GM12874 (cell line): Measurements from ENCODE around the gene TMEM63B.

Experiments used
- TF ChIP-seq, protein P1 (sequence below): IDR thresholded peaks from 2 replicates; pipeline ENCODE4 v1.5.1; 2011; ENCODE audit warnings: low read depth, mild to moderate bottlenecking, control low read depth, low read length, moderate library complexity; ENCODE audit not compliant: insufficient read depth

The TMEM63B gene

DNA sequence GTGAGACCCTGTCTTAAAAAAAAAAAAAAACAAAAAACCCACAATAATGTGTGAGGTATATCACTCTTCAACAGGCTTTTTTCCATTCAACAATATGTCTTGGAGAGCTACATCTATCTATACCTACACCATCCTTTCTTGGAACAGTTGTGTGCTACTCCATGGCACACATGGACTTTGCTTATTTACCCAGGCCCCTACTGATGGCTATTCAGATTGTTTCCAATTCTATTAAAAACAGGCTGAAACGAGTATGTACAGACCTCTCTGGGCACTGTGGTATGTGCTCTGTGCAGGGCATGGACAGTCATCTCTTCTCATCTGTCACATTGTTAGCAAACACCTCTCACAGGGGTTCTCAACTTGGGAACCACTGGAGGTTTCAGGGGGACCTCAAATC lies 28.2 kb upstream of the TMEM63B start:
- TF ChIP-seq, protein P1, sequence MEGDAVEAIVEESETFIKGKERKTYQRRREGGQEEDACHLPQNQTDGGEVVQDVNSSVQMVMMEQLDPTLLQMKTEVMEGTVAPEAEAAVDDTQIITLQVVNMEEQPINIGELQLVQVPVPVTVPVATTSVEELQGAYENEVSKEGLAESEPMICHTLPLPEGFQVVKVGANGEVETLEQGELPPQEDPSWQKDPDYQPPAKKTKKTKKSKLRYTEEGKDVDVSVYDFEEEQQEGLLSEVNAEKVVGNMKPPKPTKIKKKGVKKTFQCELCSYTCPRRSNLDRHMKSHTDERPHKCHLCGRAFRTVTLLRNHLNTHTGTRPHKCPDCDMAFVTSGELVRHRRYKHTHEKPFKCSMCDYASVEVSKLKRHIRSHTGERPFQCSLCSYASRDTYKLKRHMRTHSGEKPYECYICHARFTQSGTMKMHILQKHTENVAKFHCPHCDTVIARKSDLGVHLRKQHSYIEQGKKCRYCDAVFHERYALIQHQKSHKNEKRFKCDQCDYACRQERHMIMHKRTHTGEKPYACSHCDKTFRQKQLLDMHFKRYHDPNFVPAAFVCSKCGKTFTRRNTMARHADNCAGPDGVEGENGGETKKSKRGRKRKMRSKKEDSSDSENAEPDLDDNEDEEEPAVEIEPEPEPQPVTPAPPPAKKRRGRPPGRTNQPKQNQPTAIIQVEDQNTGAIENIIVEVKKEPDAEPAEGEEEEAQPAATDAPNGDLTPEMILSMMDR = no peak

DNA sequence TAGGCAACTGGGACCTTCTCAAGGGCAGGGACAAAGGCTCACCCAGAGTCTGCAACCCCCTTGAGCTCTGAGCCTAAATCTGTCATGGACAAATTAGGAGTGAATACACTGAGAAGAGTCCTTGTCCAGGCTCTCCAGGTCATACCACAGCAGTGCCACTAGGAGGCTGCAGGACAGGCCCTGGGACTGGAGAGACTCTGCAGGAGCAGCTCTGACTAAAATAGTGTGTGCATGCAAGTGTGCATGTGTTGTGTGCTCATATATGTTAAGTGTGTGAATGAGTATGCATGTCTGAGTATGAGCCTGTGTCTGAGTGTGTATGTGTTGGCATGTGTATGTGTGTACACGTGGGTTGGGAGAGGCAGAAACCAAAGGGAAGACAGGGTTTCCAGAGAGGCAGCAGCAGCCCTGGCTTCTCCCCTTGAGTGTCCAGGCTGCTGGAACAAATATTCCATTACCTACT lies 27.2 kb upstream of the TMEM63B start:
- TF ChIP-seq, protein P1 = peak; percentile 58

DNA sequence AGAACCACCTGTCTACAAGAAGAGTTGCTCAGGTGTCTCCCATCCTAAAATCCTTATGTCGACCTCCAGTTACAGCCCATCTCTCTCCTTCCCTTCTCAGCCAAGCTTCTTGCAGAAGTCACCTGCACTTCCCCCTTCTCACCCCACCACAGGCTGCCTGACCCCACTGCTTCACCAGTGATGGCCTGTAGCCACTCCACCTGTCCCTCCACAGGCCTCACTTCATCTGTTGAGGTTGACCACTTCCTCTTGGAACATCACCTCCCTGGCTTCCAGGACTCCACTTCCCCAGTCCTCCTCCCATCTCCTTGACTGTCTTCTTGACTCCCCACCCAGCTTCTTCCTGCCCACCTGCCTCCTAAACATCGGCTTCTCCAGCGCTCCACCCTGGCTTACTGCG lies 25.5 kb upstream of the TMEM63B start:
- TF ChIP-seq, protein P1 = no peak

DNA sequence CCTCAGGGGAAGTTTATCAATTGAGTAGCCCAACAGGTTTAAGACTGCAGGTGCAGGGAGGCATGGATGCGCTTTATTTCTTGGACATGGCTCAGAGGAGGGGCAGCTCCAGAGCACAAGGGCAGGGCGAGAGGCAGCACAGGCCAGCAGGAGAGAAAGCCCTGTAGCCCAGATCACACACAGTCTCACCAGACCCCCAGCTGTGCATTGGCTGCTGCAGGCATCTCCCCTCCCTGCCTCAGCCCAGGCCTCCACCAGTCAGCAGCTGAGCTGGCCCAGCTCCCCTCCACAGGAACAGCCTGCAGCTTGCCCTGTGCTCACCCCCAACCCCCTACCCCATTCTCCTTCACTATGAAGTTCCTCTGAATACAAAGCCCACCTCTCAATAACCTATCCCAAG lies 24.8 kb upstream of the TMEM63B start:
- TF ChIP-seq, protein P1 = no peak

DNA sequence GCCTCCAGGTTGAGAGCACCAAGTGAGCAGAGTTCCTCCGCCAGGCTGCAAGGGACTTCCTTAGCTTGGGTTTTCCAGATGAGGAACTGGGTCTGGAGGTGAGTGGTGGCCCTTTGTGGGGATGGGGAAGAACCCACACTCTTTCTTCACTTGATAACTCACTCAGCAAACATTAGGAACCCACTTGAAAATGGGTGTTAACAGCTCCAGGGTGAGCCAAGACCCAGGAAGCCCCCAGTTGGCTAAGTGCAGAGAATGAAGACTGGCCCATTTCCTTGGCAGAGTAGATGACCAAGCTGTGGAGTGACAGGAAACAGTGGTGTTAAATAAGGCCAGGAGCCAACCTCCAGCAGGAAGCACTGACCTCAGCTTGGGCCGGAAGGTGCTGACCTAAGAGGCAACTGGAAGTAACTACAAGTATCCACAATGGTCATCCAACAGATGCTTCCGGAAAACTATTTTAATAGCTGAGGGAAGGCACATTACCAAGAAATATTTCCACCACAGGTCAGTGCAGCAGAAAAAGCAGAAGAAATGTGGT lies 22.8 kb upstream of the TMEM63B start:
- TF ChIP-seq, protein P1 = no peak

DNA sequence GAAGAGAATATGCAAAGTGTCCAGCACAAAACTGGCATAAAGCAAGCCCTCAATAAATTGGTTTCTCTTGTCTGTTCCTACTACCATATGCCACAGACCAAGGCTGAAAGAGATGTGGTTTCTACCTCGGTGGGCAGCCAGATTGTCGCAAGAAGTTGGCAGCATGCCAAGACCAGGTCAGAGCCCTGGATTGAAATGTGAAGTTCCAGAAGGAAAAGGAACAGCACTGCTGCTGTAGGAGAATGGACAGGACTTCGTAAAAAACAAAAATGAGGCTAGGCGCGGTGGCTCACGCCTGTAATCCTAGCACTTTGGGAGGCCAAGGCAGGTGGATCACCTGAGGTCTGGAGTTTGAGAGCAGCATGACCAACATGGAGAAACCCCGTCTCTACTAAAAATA lies 22.2 kb upstream of the TMEM63B start:
- TF ChIP-seq, protein P1 = no peak

DNA sequence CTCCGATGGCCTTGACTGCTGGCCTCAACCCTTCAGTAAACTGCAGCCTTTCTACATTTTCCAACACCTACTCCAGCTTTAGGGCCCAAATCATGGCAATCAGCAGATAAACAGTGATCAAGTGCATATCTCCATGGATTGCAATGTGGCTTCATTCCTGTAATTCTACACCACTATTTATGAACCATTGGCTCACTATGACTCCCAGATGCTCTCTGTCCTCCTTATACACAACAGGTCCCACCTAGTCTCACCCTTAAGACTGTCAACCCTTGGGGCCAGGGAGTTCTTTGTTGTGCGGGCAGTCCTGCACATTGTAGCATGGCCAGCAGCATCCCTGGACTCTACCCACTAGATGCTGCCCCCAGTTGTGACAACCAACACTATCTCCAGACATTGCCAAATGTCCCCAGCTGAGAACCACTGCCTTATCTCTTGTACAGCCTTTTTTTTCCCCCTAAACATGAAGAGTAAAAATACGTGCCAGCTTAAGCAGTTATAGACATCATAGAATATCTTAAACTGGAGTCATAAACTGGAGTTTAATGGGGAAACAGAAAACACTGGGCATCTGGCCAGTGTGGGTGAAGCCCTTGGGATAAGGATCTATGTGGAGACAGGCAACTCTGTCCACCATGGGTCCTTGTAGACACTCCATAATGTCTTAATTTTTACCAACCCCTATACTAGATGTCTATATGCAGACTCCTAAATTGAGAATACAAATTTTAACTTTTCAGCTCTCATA lies 21.2 kb upstream of the TMEM63B start:
- TF ChIP-seq, protein P1 = no peak
